Thyroid gland (tissue), 4 donors: ENCODE results near the gene SLC22A4.

ENCODE experiments used
- POLR2A ChIP-seq, 2 donors: fragments of 450-650 bp; IDR thresholded peaks; one replicate each; pipeline ENCODE4 v1.6.1; 2017; ENCODE audit warnings: antibody characterized with exemption in 2 of 2, mild to moderate bottlenecking in 2 of 2, moderate library complexity in 1 of 2
- TF ChIP-seq, protein P1 (sequence below), 6 experiments: fragments of 200-600 bp in 3 of 6; fragments of 450-650 bp in 3 of 6; sonication (generic) in 3 of 6; IDR thresholded peaks; one replicate each; pipeline ENCODE4 v1.5.1; 2016 to 2019; ENCODE audit warnings: antibody characterized with exemption in 6 of 6, mild to moderate bottlenecking in 2 of 6, inconsistent platforms in 1 of 6, moderate library complexity in 1 of 6

DNA sequence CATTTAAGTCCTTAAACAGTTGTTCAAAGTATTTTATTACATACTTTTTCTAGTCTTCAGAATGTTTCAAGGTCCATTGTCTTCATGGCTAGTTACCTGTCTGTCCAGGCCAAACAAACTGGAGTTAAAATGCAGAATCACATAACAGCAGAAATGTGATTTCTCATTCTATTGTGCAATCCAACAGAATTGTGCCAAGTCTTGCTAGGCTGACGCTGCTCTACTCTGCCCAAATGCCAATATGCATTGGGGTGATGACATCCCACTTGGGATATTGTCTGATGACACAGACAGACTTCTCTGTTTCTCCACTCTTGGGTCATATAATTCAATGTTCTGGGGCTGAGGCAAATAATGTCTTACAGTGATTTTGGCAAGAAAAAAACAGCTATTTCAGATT lies 70.1 kb downstream of the SLC22A4 start:
- TF ChIP-seq, protein P1, sequence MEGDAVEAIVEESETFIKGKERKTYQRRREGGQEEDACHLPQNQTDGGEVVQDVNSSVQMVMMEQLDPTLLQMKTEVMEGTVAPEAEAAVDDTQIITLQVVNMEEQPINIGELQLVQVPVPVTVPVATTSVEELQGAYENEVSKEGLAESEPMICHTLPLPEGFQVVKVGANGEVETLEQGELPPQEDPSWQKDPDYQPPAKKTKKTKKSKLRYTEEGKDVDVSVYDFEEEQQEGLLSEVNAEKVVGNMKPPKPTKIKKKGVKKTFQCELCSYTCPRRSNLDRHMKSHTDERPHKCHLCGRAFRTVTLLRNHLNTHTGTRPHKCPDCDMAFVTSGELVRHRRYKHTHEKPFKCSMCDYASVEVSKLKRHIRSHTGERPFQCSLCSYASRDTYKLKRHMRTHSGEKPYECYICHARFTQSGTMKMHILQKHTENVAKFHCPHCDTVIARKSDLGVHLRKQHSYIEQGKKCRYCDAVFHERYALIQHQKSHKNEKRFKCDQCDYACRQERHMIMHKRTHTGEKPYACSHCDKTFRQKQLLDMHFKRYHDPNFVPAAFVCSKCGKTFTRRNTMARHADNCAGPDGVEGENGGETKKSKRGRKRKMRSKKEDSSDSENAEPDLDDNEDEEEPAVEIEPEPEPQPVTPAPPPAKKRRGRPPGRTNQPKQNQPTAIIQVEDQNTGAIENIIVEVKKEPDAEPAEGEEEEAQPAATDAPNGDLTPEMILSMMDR (IDR thresholded peaks at IDR 0.05) = no peak
- no peak for TF ChIP-seq POLR2A (IDR thresholded peaks at IDR 0.05)
